C4-2B (cell line): Measurements from ENCODE around the gene SCIN.

Source experiments
- ZFX ChIP-seq: fragments of 450-650 bp; IDR thresholded peaks from 2 replicates; pipeline ENCODE4 v1.6.1; 2017
- TF ChIP-seq, protein P1 (sequence below): fragments of 450-650 bp; conservative IDR thresholded peaks from 2 replicates; pipeline ENCODE4 v1.5.1; 2017; ENCODE audit warnings: mild to moderate bottlenecking

DNA sequence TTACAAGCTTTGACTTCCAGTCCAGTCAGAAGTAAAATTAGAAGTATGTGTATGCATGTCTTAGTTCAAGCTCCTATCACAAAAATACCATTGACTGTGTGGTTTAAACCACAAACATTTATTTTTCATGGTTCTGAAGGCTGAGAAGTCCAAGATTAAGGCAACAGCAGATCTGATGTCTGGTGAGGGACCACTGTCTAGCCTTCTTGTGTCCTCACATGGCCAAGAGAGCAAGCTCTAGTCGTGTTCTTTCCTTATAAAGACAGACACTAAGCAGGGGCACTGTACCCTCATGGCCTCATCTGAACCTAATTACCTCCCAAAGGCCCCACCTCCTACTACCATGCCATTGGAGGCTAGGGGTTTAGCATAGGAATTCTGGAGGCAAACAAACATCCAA lies 75.6 kb downstream of the SCIN start:
- TF ChIP-seq, protein P1, sequence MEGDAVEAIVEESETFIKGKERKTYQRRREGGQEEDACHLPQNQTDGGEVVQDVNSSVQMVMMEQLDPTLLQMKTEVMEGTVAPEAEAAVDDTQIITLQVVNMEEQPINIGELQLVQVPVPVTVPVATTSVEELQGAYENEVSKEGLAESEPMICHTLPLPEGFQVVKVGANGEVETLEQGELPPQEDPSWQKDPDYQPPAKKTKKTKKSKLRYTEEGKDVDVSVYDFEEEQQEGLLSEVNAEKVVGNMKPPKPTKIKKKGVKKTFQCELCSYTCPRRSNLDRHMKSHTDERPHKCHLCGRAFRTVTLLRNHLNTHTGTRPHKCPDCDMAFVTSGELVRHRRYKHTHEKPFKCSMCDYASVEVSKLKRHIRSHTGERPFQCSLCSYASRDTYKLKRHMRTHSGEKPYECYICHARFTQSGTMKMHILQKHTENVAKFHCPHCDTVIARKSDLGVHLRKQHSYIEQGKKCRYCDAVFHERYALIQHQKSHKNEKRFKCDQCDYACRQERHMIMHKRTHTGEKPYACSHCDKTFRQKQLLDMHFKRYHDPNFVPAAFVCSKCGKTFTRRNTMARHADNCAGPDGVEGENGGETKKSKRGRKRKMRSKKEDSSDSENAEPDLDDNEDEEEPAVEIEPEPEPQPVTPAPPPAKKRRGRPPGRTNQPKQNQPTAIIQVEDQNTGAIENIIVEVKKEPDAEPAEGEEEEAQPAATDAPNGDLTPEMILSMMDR, result no peak
- TF ChIP-seq ZFX, result no peak
